GM19043 (cell line): ENCODE results near the gene HOXA3.

Source experiments
- ATAC-seq: cut with Tn5 transposase; IDR thresholded peaks from one replicate; pipeline ENCODE4 v1.9.1; 2021; ENCODE audit warnings: low read depth; ENCODE audit not compliant: unreplicated experiment

The HOXA3 gene

GRCh38 chr7:27095050-27095896 is 57.1 kb downstream of the HOXA3 start:
- ATAC-seq = no peak

GRCh38 chr7:27094304-27095049 is 57.9 kb downstream of the HOXA3 start:
- no peak for ATAC-seq

- ATAC-seq = no peak
Observed at GRCh38 chr7:27093184-27093895, 59.0 kb downstream of the HOXA3 start.

- no peak for ATAC-seq
Observed at GRCh38 chr7:27092819-27093110, 59.6 kb downstream of the HOXA3 start.

- ATAC-seq = no peak
Observed at GRCh38 chr7:27091941-27092818, 60.2 kb downstream of the HOXA3 start.

- no peak for ATAC-seq
Observed at GRCh38 chr7:27091105-27091504, 61.3 kb downstream of the HOXA3 start.

GRCh38 chr7:27088002-27088922 is 64.1 kb downstream of the HOXA3 start:
- no peak for ATAC-seq

GRCh38 chr7:27083646-27084045 is 68.7 kb downstream of the HOXA3 start:
- ATAC-seq = no peak

GRCh38 chr7:27082171-27082570 is 70.2 kb downstream of the HOXA3 start:
- ATAC-seq = no peak

GRCh38 chr7:27080844-27081436 is 71.4 kb downstream of the HOXA3 start:
- no peak for ATAC-seq

- ATAC-seq = no peak
Observed at GRCh38 chr7:27079234-27079975, 73.0 kb downstream of the HOXA3 start.

GRCh38 chr7:27078616-27079233 is 73.7 kb downstream of the HOXA3 start:
- ATAC-seq = no peak

GRCh38 chr7:27073076-27073475 is 79.3 kb downstream of the HOXA3 start:
- no peak for ATAC-seq

GRCh38 chr7:27071622-27072390 is 80.6 kb downstream of the HOXA3 start:
- no peak for ATAC-seq

- no peak for ATAC-seq
Observed at GRCh38 chr7:27068259-27068658, 84.1 kb downstream of the HOXA3 start.

- no peak for ATAC-seq
Observed at GRCh38 chr7:27066148-27066547, 86.2 kb downstream of the HOXA3 start.

- no peak for ATAC-seq
Observed at GRCh38 chr7:27065709-27066108, 86.7 kb downstream of the HOXA3 start.
